Measurements from ENCODE around the gene UQCC2.

- TF ChIP-seq CTCF (IDR thresholded peaks at IDR 0.05) (no peak), POLR2A (IDR thresholded peaks at IDR 0.05) (no peak), EP300 (IDR thresholded peaks at IDR 0.05) (no peak)
These were observed 17.6 kb upstream of the UQCC2 start for GRCh38 chr6:33729059-33729458.
